SH-SY5Y (cell line): ENCODE results near the gene ETS2.

Source experiments
- GATA2 ChIP-seq: IDR thresholded peaks from 2 replicates; pipeline ENCODE4 v1.6.1; 2011; ENCODE audit warnings: mild to moderate bottlenecking, low read depth, low read length
- GATA3 ChIP-seq: IDR thresholded peaks from 2 replicates; pipeline ENCODE4 v1.6.1; 2011; ENCODE audit warnings: low read depth, mild to moderate bottlenecking, low read length, moderate library complexity

- TF ChIP-seq GATA2 (no peak), GATA3 (no peak)
Observed at GRCh38 chr21:38824124-38824822, 18.5 kb downstream of the ETS2 start.
